HG03469 (cell line): Measurements from ENCODE around the gene LRP1.
"Not testable (repeated sequence)": the region's sequence is repeated elsewhere in the genome, so short reads cannot be mapped to it uniquely, and the experiment has no call there.

ENCODE experiments used
- ATAC-seq: cut with Tn5 transposase; IDR thresholded peaks from one replicate; pipeline ENCODE4 v1.9.1; 2021; ENCODE audit warnings: mild to moderate bottlenecking, moderate library complexity, moderate number of reproducible peaks; ENCODE audit not compliant: unreplicated experiment

Gene LRP1

GRCh38 chr12:57110104-57111030, 17.9 kb upstream of the LRP1 start:
- no peak for ATAC-seq

GRCh38 chr12:57111031-57111734, 17.1 kb upstream of the LRP1 start, which contains the start of gene STAT6:
TSS of gene STAT6 (minus strand) at chr12:57111362. CDS start at chr12:57108278, 3,084 bp downstream.
- peak; percentile 59 for ATAC-seq

DNA sequence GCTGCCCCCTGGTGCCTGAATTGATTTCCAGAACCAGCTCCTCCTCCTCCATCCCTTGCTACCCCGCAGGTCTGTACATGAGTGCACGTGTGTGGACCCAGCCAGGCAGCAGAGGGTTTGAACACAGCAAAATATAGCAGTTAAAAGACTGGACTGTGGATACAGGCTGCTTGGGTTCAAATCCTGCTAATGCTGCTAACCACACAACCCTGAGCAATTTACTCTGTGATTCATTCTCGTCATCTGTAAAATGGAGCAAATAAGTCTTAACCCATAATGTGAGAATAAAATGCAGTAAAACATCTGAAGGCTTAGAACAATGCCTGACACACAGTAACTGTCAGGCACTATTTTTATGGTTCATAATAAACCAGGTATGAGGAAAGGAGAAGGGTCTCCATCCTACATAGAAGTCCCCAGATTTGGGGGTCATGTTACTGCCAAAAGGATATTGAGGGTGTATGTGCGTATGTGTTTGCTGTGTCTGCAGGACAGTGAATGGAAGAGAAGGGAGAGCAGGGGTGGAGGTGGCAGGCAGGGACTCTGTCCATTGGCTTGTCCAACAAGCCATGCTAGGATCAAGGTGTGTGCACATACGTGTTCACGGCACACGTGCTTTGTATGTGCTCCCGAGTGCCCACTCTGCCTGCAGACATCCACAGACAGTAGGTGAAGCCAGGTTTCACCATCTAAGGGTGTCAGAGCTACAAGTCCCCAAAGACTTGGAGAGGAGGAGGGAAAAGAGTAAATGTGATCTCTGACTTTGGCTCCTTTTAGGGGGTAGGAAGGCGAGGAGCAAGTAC, 15.6 kb upstream of the LRP1 start:
- ATAC-seq: no peak

DNA sequence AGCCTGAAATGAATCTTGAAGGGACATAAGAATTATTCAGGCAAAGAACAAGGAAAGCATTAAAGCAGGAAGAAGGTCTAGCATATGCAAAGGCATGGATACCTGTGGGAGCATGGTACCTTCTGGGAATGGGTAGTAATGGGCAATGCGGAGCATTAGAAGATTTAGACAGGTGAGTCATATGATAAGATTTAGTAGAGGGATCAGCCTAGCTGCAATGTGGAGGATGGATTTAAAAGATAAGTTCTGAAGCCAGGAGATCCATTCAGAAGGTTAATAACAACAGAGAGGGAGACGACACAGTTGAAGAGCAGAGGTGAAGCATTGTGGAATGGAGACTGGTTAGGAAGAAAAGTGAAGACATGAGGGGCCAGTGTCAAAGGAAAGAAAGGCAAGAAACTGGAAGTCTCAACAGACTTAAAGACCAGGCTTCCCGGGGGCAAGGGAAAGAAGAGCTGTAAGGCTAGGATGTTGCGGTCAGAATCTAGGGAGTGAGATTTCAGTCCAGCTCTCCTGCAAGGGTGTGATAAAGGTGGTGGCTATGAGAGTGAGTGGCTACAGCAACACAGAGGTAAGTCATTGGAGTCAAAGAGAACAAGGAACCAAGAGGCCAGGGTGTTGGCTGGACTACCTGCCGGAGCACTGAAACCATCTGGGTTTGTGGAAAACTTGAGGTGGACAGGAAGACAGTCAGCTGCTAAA, 11.6 kb upstream of the LRP1 start:
- no peak for ATAC-seq

- ATAC-seq: no peak
These were observed 9.5 kb upstream of the LRP1 start for GRCh38 chr12:57118711-57119271.

GRCh38 chr12:57119294-57120085, 8.8 kb upstream of the LRP1 start:
- ATAC-seq: no peak

- not testable (repeated sequence) for ATAC-seq
These were observed 7.6 kb upstream of the LRP1 start for GRCh38 chr12:57120718-57121117.

- ATAC-seq: no peak
These were observed 4.5 kb upstream of the LRP1 start for GRCh38 chr12:57123813-57124212.

DNA sequence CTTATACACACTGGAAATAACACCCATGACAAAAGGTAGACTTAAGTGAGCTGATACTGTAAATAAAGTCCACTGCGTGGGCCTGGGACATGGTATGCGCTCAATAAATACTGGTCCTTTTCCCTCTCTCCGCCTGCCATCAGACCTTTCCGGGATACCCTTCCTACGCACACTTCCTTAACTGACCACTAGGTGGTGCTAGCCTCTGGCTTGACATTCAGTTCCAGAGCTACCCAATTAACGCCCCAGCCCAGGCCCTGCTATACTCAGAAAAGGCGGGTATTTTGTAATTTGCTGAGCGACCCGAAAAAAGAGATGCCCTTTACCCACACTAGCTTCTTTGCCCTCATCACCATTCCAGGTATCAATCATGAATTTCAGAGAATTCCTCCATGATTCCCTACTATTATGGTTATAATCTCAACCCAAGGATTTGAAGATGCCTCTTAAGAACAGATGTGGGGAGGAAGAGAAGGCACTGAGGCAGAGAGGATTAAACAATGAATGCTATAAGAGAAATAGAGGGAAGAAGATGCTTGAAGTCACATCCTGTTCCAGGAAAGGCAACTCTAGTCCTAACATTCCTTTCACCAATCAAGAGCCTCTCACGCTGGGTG, 3.9 kb upstream of the LRP1 start:
- ATAC-seq: no peak

DNA sequence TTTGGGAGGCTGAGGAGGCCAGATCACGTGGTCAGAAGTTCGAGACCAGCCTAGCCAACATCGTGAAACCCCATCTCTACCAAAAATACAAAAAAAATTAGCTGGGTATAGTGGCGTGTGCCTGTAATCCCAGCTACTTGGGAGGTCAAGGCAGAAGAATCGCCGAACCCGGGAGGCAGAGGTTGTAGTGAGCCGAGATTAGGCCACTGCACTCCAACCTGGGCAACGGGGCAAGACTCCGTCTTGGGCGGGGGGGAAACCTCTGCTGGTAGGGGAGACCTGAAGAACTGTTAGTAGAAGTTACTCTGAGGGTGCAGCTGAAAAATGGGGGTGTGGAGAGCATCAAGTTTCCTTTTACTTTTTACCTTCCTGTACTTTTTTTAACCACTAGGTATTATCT, 2.2 kb upstream of the LRP1 start:
- no peak for ATAC-seq

GRCh38 chr12:57126561-57126960, 1.7 kb upstream of the LRP1 start:
- ATAC-seq: no peak

GRCh38 chr12:57127101-57127725, 1.1 kb upstream of the LRP1 start:
- no peak for ATAC-seq

DNA sequence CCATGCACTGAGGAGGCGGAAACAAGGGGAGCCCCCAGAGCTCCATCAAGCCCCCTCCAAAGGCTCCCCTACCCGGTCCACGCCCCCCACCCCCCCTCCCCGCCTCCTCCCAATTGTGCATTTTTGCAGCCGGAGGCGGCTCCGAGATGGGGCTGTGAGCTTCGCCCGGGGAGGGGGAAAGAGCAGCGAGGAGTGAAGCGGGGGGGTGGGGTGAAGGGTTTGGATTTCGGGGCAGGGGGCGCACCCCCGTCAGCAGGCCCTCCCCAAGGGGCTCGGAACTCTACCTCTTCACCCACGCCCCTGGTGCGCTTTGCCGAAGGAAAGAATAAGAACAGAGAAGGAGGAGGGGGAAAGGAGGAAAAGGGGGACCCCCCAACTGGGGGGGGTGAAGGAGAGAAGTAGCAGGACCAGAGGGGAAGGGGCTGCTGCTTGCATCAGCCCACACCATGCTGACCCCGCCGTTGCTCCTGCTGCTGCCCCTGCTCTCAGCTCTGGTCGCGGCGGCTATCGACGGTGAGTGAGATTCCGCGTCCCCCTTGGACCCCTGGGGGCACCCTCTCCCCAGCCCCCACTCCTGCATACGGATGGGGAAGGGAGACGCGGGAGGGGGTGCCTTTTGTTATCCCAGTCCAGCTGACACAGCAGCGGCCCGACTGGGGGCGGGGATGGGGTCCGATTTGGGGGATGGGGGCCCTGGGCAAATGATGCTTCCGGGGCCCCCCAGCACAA, 400 bp downstream of the LRP1 start:
- ATAC-seq: no peak

DNA sequence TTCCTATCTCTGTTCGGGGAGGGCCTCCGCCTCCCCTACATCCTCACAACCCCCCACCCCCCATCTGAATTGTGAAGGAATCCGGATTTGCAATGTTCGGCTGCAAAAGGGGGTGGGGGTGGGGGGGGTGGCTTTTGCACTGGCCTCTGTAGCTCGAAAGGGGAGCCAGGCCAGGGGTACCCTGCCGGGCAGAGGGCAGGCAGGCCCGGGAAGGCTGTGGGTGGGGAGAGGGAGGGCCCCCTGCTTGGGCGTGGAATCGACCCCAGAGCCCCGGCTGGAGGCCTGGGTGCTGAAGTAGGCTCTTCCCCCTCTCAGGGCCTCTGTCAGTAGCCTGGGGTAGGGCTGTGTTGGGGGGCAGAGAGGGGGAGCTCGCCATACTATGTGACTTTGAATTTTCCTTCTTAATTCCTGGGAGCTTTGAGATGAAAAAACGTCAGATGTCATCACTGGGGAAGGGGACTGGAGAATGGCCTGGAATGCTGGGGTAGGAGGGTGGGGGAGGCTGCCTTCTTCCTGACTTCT, 1.1 kb downstream of the LRP1 start:
- ATAC-seq: no peak

DNA sequence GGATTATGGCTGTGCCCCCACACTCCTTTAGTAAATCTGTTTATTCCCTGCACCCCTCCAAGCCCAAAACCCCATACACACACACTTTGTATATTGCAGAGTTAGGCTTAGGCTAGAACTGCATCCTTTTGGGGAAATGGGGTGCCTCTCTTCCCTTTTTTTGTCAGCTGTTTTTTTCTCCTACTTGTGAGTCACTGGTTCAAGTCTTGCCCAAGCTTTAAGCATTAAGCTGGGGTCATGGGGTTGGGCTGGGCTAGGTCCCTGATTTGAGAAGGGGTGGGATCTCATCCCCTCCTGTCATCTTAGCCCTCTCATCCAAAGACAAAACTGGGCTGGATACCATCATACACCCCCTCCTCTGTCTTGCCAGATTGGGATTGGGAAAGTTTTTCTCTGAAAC, 1.6 kb downstream of the LRP1 start:
- no peak for ATAC-seq

- ATAC-seq: no peak
These were observed 2.7 kb downstream of the LRP1 start for GRCh38 chr12:57130941-57131340.

DNA sequence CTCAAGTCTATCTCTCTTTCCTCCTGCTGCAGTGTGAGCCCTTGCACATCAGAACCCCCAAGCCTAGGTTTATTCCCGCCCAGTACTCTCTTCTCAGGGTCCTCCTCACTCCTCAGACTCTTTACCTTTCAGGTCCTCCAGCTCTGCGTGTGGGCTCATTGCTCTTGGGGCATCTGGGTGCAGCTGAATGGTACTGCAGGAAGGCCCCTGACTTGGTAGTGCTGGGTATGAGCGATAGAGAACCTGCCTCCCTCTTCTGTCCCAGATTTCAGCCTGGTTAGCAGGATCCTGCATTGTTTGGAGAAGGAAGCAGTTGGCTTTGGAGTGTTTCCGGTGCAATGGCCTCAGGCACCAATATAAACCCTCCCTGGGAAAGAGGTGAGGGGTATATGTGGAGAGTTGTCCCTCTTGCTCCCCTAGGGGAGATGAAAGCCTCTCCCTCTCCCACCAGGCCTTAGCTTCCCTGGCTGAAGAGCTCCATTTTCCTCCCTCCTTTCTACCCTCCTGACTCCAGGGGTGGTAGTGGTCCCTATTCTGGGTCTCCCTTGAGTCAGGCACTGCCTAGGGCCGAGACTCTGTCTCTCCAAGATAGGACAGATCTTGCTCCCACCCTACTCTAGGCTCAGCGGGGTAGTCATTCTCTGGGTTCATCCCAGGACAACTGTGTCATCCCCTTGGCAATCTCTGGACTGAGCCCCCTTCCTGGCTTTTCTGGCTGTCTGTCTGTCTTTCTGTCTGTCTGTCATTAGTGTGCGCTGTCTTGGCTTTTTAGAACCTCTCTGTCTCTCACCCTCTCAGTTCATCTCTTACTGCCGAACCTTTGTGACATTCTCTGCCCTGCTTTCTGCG, 3.8 kb downstream of the LRP1 start:
- ATAC-seq: no peak
